Activated CD8-positive, alpha-beta memory T cell treated with anti-CD3 and anti-CD28 coated beads for 4 hours (primary cell): Measurements from ENCODE around the gene SYNGR1.
A peak's percentile ranks its signal among the peaks of the same experiment; 100 is the strongest.

Source experiments
- DNase-seq, 2 donors: peaks; one replicate each; pipeline ENCODE4 v3.0.0-alpha.2; 2020; ENCODE audit warnings: low read depth in 2 of 2

Gene SYNGR1

DNA sequence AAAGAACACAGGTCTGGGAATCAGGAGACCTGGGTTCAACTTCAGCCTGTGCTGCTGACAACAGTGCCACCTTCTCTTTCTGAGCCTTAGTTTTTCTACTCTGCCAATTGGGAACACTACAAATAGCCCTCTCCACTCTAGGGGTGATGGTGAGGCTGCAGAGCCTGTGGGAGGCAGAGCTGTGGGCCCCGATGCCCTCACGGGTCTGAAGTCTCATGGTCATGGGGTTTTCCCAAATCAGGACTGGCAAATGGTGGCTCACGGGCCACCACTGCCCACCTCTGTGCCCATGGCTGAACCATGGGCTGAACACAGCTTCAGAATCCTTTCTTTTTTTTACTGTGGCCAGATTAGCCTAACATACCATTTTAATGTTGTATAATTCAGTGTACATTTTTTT lies 19.8 kb downstream of the SYNGR1 start:
- DNase-seq: no peak

GRCh38 chr22:39371732-39372131 lies 21.9 kb downstream of the SYNGR1 start:
- no peak for DNase-seq

- DNase-seq: no peak
These were observed 24.4 kb downstream of the SYNGR1 start for GRCh38 chr22:39374191-39374590.

DNA sequence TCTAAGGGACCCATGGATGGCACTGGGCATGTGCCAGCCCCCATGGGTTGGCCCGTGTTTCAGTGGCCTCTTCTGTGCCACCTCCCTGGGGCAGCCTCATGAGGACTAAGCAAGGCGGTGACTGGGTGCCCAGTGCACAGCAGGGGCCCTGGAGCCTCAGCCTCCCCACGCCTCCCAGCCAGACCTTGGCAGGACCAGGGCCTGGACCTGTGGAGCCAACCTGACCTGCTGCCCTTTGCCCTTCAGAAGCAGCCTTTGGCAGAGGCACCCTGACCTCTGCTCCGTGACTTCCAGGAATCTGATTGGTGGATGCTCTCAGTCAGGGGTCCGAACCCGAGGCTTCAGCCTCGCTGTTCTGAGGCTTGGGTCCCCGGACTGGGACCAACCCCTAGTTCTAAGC lies 25.0 kb downstream of the SYNGR1 start:
- DNase-seq: no peak

- DNase-seq: no peak
These were observed 25.9 kb downstream of the SYNGR1 start for GRCh38 chr22:39375646-39376045.

DNA sequence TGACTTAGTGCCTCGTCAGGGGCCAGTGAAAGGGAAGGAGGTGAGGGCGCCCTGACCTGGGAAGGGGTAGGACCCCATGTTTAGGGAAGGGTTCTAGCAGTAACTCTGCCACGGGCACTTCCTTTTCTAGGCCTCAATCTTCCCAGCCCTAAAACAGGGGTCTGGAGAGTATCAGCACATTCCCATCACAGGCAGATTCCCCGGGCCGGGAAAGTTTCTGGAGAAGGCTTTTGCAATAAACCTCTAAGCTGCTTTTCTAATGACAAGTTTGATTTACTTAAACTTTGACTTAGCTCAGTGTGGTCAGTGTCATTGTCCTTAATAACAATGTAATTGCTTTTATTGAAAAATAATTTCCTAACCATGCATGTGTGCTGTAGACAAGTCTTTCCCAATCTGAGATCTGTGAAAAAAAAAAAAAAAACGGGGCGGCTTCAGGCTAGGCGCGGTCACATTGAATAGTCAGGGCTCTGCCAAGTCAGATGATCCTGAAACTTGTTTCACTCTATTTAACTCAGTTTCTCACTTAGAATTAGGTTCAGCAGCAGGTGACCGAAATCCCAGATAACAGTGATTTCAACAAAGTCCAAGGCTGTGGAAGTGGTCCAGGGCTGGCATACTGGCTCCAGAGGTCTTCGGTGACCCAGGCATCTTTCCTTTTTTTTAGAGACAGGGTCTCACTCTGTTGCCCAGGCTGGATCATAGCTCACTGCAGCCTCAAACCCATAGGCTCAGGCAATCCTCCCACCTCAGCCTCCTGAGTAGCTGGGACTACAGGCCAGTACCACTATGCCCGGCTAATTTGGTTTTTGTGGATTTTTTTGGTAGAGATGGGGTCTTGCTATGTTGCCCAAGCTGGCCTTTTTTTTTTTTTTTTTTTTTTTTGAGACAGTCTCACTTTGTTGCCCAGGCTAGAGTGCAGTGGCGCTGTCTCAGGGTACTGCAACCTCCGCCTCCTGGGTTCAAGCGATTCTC lies 30.3 kb downstream of the SYNGR1 start:
- no peak for DNase-seq

GRCh38 chr22:39381009-39381755 lies 31.4 kb downstream of the SYNGR1 start:
- DNase-seq: no peak

GRCh38 chr22:39381930-39382329 lies 32.1 kb downstream of the SYNGR1 start:
- no peak for DNase-seq

GRCh38 chr22:39382410-39382809 lies 32.6 kb downstream of the SYNGR1 start:
- DNase-seq: no peak

DNA sequence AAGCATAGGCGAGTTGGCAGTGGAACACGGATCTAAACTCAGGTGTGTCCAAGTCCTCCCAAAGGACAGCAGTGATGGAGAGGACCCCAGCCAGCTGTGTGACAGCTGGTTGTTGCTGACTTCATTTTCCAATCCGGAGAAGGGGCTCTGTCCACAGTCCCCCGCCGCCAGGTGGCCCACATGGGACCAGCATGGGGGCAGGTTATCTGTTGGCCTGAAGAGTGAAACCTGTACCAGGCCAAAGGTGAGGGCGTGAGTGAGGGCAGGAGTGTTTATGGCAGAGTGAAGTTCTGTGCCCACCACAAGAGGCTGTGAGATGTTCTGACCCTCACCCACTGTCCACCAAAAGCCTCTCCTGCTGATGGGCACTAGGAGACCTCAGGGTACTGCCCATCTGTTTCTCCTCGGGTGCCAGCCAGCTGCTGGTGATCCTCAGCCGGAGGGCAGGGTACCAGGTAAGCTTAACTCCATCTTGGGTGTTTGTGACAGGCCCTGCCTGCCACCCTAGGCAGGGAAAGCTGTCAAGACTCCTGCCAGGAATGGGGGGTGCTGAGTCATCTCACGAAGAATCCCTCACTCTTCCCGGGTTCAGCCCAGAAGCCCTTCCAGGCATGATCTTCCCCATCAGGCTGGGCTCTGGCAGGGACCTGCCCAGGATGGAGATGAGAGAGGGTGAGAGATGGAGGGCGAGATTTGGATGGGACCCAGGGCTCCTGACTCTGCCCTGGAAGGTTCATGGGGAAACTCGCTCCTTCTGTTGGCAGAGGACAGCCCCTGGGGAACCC lies 34.2 kb downstream of the SYNGR1 start:
- no peak for DNase-seq

DNA sequence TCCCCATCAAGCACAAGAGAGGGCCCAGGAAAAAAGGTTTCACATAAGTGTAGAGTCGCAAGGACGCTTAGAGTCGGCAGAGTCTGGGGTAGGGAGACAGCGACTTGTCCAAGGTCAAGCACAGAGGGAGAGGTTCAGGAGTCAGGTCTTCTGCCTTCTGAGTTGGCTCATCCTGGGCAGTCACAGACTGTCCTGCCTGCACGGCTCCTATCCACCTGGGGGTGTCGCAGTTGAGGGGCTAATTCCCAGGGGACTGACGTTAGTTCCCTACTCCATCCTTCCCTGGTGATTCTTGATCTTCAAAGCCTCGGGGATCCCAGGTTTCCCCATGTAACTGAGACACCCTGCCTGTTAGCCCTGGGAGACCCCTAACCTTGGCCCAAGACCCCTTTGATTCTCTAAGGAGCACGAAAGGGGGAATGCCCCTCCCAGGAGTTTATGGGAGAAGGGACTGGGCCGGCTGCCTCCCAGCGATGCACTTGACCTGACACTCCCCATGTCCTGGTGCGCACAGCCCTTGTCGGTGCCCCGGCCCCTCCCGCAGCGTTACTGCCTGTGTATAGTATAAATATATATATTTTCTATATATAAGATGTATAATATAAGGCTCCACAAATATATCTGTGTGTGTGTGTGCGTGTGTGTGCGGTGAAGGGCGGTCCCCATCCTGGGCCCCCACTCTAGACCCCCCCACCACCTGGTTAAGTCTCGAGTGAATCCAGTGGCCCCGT lies 35.1 kb downstream of the SYNGR1 start:
- DNase-seq: no peak

- DNase-seq: peak; percentile 44 to 49
These were observed 38.6 kb downstream of the SYNGR1 start for GRCh38 chr22:39388261-39389011.

DNA sequence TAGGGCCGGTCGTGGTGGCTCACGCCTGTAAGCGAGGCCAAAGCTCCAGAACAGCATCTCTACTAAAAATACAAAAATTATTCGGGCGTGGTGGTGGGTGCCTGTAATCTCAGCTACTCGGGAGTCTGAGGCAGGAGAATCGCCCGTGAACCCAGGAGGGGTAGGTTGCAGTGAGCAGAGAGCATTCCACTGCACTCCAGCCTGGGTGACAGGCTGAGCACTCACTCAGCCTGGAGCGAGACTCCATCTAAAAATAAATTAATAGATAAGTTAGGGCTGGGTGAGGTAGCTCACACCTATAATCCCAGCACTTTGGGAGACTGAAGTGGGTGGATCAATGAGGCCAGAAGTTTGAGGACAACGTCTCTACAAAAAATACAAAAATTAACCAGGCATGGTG lies 39.6 kb downstream of the SYNGR1 start:
- no peak for DNase-seq

- DNase-seq: no peak
These were observed 42.7 kb downstream of the SYNGR1 start for GRCh38 chr22:39392341-39392948.

DNA sequence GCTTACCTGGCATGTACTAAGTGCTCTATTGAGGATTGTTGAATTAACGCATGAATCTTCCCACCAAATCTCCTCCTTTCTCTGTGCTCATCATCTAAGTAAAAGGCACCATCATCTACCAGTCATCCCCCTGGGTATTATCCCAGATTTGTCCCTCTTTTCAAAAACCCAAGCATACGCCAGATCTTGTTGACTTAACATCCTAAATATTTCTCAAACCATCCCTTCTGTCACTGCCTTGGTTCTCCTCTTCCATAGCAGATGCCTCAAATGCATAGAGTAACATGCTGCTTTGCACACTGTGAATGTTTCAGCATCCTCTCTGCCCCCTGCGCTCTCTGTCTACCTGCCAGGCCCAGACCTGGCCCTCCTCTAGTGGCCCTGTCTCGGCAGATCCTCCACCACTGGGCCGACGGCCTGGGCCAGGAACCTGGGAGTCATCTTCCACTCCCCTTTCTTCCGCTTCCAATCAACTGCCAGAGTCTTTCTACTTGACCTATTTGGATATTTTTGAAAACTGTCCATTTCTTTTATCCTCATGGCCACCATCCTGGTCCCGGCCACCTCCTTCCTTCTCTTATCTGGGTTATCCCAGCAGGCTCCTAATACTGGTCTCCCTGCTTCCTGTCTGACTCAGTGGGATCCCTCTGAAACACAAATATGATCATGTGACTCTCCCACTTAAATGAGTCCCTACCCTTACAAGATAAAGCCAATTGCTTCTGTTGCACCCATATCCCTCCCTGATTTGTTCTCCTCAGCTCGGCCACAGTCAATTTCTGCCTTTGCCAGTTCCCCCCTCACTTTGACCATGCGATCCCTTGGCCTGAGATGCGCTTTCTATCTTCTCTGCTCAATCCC lies 46.4 kb downstream of the SYNGR1 start:
- no peak for DNase-seq

DNA sequence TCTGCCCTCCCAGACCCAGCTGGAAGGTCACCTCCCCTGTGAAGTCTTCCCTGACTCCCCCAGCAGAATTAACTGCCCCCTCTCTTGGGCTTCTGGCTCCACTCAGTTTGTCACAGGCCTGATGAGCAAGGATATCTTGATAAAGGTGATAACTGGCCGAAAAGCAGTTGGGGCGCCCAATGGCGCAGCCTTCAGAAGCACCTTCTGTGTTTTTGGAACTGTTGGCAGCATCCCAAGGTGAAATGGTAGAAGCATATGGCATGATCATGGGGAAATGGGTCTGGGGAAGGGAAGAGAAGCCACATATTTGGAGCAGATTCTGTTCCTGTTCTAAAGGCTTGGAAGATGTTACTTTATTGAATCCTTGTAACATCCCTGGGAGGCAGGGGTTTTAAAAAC lies 47.0 kb downstream of the SYNGR1 start:
- no peak for DNase-seq

GRCh38 chr22:39401301-39401631 lies 51.5 kb downstream of the SYNGR1 start:
- DNase-seq: no peak

- DNase-seq: no peak
These were observed 55.7 kb downstream of the SYNGR1 start for GRCh38 chr22:39405346-39406085.

GRCh38 chr22:39408173-39408572 lies 58.4 kb downstream of the SYNGR1 start:
- DNase-seq: no peak
